DND-41 (cell line): ENCODE results near the gene DLG2.
A peak's percentile ranks its signal among the peaks of the same experiment; 100 is the strongest.

Source experiments
- ATAC-seq: fragments of 200-7000 bp; cut with Tn5 transposase; 3 replicates; pipeline ENCODE4 v1.9.1; 2021; ENCODE audit warnings: low read depth; ENCODE audit not compliant: insufficient read depth
- DNase-seq: peaks from one replicate; pipeline ENCODE4 v3.0.0-alpha.2; 2020
- H2AFZ ChIP-seq: 2 replicates; pipeline ENCODE4 v1.6.0; 2012; ENCODE audit warnings: low read depth, low read length
- H3K27ac ChIP-seq: 2 replicates; pipeline ENCODE4 v1.5.1; 2012; ENCODE audit warnings: low read length, inconsistent platforms
- H3K27me3 ChIP-seq: fragments of 200-600 bp; sonication (generic); 2 replicates; pipeline ENCODE4 v1.6.0; 2012; ENCODE audit warnings: low read length, mild to moderate bottlenecking, inconsistent platforms; ENCODE audit not compliant: insufficient read depth, poor library complexity
- H3K36me3 ChIP-seq: 2 replicates; pipeline ENCODE4 v1.5.1; 2012; ENCODE audit warnings: low read length, inconsistent platforms; ENCODE audit not compliant: insufficient read depth
- H3K4me1 ChIP-seq: 2 replicates; pipeline ENCODE4 v1.5.1; 2012; ENCODE audit warnings: mild to moderate bottlenecking, low read length; ENCODE audit not compliant: insufficient read depth
- H3K4me2 ChIP-seq: 2 replicates; pipeline ENCODE4 v1.6.0; 2012; ENCODE audit warnings: mild to moderate bottlenecking, moderate library complexity, low read length, inconsistent platforms; ENCODE audit not compliant: insufficient read depth
- H3K4me3 ChIP-seq, 2 experiments: fragments of 200-600 bp in 1 of 2; shearing (Covaris generic) in 1 of 2; 2 replicates each; pipeline ENCODE4 v1.5.1; 2012 to 2016; ENCODE audit warnings: inconsistent platforms in 2 of 2, low read length in 2 of 2, mild to moderate bottlenecking in 2 of 2, low read depth in 1 of 2, moderate library complexity in 1 of 2
- H3K79me2 ChIP-seq: 2 replicates; pipeline ENCODE4 v1.6.0; 2012; ENCODE audit warnings: low read length, inconsistent platforms; ENCODE audit not compliant: insufficient read depth
- H3K9ac ChIP-seq: 2 replicates; pipeline ENCODE4 v1.6.0; 2012; ENCODE audit warnings: low read depth, mild to moderate bottlenecking, inconsistent platforms, low read length, moderate library complexity
- H3K9me3 ChIP-seq: 2 replicates; pipeline ENCODE4 v1.5.1; 2012; ENCODE audit warnings: low read length, moderate library complexity, mild to moderate bottlenecking, inconsistent platforms; ENCODE audit not compliant: insufficient read depth, severe bottlenecking
- H4K20me1 ChIP-seq: 2 replicates; pipeline ENCODE4 v1.6.0; 2012; ENCODE audit warnings: low read length; ENCODE audit not compliant: insufficient read depth
- EZH2 ChIP-seq: IDR thresholded peaks from 3 replicates; pipeline ENCODE4 v1.6.1; 2012; ENCODE audit warnings: borderline replicate concordance, low read depth, mild to moderate bottlenecking, moderate library complexity, low read length, inconsistent platforms; ENCODE audit not compliant: severe bottlenecking
- TF ChIP-seq, protein P1 (sequence below): IDR thresholded peaks from 2 replicates; pipeline ENCODE4 v1.5.1; 2012; ENCODE audit warnings: borderline replicate concordance, low read length, moderate library complexity, mild to moderate bottlenecking; ENCODE audit not compliant: poor library complexity, severe bottlenecking; ENCODE audit errors: extremely low read depth

DLG2 gene

DNA sequence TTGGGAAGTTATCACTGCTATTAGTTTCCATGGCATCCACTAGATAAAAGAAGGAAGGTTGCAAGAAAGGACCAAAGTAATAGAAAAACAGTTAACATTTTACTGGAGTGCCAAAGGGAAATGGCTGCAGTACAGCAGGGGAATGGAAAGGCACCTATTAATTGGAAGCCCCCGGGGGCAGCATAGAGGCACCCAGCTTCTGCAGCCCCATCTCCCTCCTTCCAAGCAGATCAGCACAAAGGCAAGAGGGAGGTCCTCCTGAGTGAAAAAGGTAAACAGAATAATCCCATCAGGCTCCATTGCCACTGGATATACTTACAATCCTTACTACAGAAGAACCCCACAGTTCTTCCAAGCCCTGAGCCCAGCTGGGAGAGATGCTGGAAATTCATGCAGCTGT lies 887.1 kb downstream of the DLG2 start:
- H3K9ac ChIP-seq, result no peak overlapping the region
- ATAC-seq (no peak), DNase-seq (no peak)
- H3K4me3 ChIP-seq, result no peak overlapping the region
- TF ChIP-seq, protein P1, sequence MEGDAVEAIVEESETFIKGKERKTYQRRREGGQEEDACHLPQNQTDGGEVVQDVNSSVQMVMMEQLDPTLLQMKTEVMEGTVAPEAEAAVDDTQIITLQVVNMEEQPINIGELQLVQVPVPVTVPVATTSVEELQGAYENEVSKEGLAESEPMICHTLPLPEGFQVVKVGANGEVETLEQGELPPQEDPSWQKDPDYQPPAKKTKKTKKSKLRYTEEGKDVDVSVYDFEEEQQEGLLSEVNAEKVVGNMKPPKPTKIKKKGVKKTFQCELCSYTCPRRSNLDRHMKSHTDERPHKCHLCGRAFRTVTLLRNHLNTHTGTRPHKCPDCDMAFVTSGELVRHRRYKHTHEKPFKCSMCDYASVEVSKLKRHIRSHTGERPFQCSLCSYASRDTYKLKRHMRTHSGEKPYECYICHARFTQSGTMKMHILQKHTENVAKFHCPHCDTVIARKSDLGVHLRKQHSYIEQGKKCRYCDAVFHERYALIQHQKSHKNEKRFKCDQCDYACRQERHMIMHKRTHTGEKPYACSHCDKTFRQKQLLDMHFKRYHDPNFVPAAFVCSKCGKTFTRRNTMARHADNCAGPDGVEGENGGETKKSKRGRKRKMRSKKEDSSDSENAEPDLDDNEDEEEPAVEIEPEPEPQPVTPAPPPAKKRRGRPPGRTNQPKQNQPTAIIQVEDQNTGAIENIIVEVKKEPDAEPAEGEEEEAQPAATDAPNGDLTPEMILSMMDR, result no peak
- no peak for TF ChIP-seq EZH2
- H3K79me2 ChIP-seq, result no peaks in the 10 kb centered on the region
- H3K4me1 ChIP-seq, result no peaks in the 10 kb centered on the region
- no peak overlapping the region for H3K4me2 ChIP-seq
- no peaks in the 10 kb centered on the region for H4K20me1 ChIP-seq
- no peaks in the 10 kb centered on the region for H3K27me3 ChIP-seq
- no peak overlapping the region for H2AFZ ChIP-seq
- H3K36me3 ChIP-seq, result no peaks in the 10 kb centered on the region
- no peaks in the 10 kb centered on the region for H3K9me3 ChIP-seq
- H3K27ac ChIP-seq, result no peak overlapping the region

DNA sequence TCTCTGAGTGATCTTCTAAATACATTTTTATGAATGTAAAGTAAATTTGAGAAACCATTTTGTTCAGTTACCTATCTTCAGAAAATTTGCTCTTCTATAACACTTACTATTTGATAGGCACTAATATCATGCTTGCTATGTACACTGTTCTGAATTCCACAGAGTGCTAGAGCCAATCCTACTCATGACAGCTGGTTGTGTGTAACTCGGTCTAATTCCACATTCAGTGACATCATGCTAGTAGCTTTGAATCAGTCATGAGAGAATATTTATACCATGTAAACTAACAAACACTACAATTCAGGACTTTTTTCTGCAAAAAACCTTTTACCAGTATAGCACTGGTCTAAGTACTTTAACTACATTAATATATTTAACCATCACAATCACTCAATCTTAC lies 902.9 kb downstream of the DLG2 start:
- DNase-seq (no peak), ATAC-seq (no peak)
- H3K4me2 ChIP-seq, result no peak overlapping the region
- peaks cover 7% of the 10 kb centered on the region for H3K27me3 ChIP-seq
- H3K4me3 ChIP-seq, result no peak overlapping the region
- no peak overlapping the region for H2AFZ ChIP-seq
- H3K36me3 ChIP-seq, result no peaks in the 10 kb centered on the region
- H3K9ac ChIP-seq, result no peak overlapping the region
- H3K9me3 ChIP-seq, result no peaks in the 10 kb centered on the region
- H3K27ac ChIP-seq, result no peak overlapping the region
- H3K4me1 ChIP-seq, result 0 out of 2 replicates have a peak, but pooled peaks cover 3% of the 10 kb centered on the region
- no peaks in the 10 kb centered on the region for H3K79me2 ChIP-seq
- TF ChIP-seq EZH2, result no peak
- TF ChIP-seq, protein P1, result no peak
- H4K20me1 ChIP-seq, result no peaks in the 10 kb centered on the region

DNA sequence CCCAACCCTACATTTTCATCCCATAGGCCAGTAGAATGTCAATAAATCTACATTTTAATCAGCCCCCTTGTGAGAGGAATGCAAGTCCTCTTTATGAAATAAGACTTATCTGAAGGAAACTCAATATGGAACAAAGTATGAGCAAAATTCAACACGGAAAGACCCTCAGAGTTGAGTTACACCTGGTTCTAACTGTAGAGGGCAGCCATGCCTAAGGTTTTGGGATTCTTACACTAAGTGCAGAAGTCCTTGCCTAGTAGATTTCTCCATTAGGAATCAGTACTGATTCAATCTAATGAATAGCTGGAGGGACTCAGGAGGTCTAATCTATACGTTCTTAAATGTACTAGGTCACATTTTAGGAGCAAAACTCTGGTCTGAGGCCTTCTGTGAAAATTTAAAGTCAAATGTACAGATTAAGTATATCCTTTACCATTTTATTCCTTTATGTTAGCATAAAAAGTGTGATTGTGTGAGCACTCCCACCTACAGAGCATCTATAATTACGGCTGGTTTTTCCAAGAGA lies 904.5 kb downstream of the DLG2 start:
- Histone ChIP-seq H3K4me2 (no peak overlapping the region), H4K20me1 (no peaks in the 10 kb centered on the region), H3K4me3 (no peak overlapping the region), H3K4me1 (0 out of 2 replicates have a peak, but pooled peaks cover 3% of the 10 kb centered on the region), H3K79me2 (no peaks in the 10 kb centered on the region), H3K27ac (no peak overlapping the region), H3K27me3 (peaks cover 7% of the 10 kb centered on the region), H3K9me3 (no peaks in the 10 kb centered on the region), H3K9ac (no peak overlapping the region), H3K36me3 (no peaks in the 10 kb centered on the region), H2AFZ (no peak overlapping the region)
- DNase-seq, result no peak
- TF ChIP-seq, protein P1, result peak; percentile 15
- no peak for TF ChIP-seq EZH2
- ATAC-seq, result no peak

DNA sequence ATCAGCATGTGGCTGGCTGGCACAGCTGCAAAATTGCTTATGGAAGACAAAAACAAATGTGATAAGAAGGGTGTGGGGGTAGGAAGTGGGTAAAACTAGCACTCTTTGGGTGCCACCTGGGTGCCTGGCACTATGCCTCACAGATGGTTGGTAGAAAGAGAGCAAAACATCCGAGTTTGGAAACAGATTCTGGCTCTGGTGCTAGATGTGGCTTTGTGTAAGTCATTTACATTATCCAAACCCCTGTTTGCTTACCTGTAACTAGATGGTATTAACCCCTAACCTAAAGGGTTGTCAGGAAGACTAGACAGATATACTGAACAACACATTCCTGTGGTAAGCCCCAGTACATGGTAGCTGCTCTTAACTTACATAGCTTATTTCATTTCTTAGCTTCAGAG lies 905.6 kb downstream of the DLG2 start:
- no peaks in the 10 kb centered on the region for H3K9me3 ChIP-seq
- no peaks in the 10 kb centered on the region for H3K36me3 ChIP-seq
- peaks cover 7% of the 10 kb centered on the region for H3K27me3 ChIP-seq
- H4K20me1 ChIP-seq, result no peaks in the 10 kb centered on the region
- no peak overlapping the region for H3K4me3 ChIP-seq
- no peak overlapping the region for H3K4me2 ChIP-seq
- DNase-seq, result no peak
- no peak overlapping the region for H3K9ac ChIP-seq
- ATAC-seq, result no peak
- no peak overlapping the region for H2AFZ ChIP-seq
- 0 out of 2 replicates have a peak, but pooled peaks cover 3% of the 10 kb centered on the region for H3K4me1 ChIP-seq
- TF ChIP-seq, protein P1, result no peak
- no peak for TF ChIP-seq EZH2
- H3K27ac ChIP-seq, result no peak overlapping the region
- no peaks in the 10 kb centered on the region for H3K79me2 ChIP-seq
